Endothelial cell of umbilical vein (primary cell): ENCODE measurements around the gene C17orf67.

Experiments used
- EZH2 ChIP-seq: IDR thresholded peaks from 2 replicates; pipeline ENCODE4 v1.6.1; 2012; ENCODE audit warnings: borderline replicate concordance, low read depth, mild to moderate bottlenecking, moderate library complexity, low read length, inconsistent platforms; ENCODE audit not compliant: severe bottlenecking
- POLR2AphosphoS5 ChIP-seq: IDR thresholded peaks from 2 replicates; pipeline ENCODE4 v1.6.1; 2012; ENCODE audit warnings: low read depth, mild to moderate bottlenecking, control low read depth, low read length, moderate library complexity; ENCODE audit not compliant: insufficient read depth
- TF ChIP-seq, protein P1 (sequence below), 2 donors: IDR thresholded peaks; 1 replicate in 1 of 2; 2 replicates in 1 of 2; pipeline ENCODE4 v1.5.1; 2011; ENCODE audit warnings: low read length in 2 of 2, mild to moderate bottlenecking in 2 of 2, moderate library complexity in 2 of 2, control low read depth in 1 of 2, inconsistent platforms in 1 of 2, low read depth in 1 of 2; ENCODE audit not compliant: insufficient read depth in 1 of 2; ENCODE audit errors: extremely low read depth in 1 of 2

DNA sequence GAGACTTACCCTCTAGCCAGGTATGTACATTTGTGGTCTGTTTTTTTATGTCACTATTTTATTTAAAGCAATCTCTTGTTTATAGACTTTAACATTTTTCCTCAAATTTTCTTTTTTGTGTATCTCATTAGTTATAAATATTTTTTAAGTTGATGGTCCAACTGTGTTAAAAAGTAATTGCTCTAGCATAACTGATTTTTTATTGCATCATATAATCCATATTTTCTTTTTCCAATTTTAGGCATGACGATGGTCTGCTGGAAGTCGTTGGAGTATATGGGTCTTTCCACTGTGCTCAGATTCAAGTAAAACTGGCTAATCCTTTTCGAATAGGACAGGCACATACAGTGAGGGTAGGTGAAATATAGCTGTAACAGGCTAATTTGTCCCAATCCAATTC is 28.2 kb upstream of the C17orf67 start:
- TF ChIP-seq POLR2AphosphoS5 (no peak), EZH2 (no peak)
- TF ChIP-seq, protein P1, sequence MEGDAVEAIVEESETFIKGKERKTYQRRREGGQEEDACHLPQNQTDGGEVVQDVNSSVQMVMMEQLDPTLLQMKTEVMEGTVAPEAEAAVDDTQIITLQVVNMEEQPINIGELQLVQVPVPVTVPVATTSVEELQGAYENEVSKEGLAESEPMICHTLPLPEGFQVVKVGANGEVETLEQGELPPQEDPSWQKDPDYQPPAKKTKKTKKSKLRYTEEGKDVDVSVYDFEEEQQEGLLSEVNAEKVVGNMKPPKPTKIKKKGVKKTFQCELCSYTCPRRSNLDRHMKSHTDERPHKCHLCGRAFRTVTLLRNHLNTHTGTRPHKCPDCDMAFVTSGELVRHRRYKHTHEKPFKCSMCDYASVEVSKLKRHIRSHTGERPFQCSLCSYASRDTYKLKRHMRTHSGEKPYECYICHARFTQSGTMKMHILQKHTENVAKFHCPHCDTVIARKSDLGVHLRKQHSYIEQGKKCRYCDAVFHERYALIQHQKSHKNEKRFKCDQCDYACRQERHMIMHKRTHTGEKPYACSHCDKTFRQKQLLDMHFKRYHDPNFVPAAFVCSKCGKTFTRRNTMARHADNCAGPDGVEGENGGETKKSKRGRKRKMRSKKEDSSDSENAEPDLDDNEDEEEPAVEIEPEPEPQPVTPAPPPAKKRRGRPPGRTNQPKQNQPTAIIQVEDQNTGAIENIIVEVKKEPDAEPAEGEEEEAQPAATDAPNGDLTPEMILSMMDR (IDR thresholded peaks at IDR 0.05; ENCODE audit: extremely low read depth in 1 of 2, insufficient read depth in 1 of 2, low read depth in 1 of 2, low read length in 2 of 2) = no peak
